PC-3 (cell line): ENCODE results near the gene PRKN. TPM values are rescaled to one million over a fixed set of nuclear protein-coding genes. Genes with fewer than 3 reads are reported as not detected.

Experiments
- ATAC-seq: fragments of 200-7000 bp; cut with Tn5 transposase; 2 replicates; pipeline ENCODE4 v1.9.1; 2020; ENCODE audit warnings: mild to moderate bottlenecking, moderate library complexity
- BruUV-seq: library from RNA; stranded (reverse); fragments of 400-500 nt; replicated peaks from 2 replicates; lab custom pipeline; 2021; lab: Mats Ljungman, UMichigan
- CTCF ChIA-PET: fragments of 300-600 bp; sonication (Branson Sonifier 250); formaldehyde crosslinking; loops from one replicate; lab custom pipeline; 2022; ENCODE audit warnings: antibody characterized with exemption; lab: Charles Lee
- POLR2A ChIA-PET: fragments of 300-600 bp; sonication (Branson Sonifier 250); formaldehyde crosslinking; loops from one replicate; lab custom pipeline; 2022; ENCODE audit warnings: antibody characterized with exemption; ENCODE audit not compliant: unreplicated experiment; lab: Charles Lee
- DNase-seq: peaks from one replicate; pipeline ENCODE4 v3.0.0-alpha.2; 2015
- H2AFZ ChIP-seq: fragments of 300-600 bp; sonication (generic); 2 replicates; pipeline ENCODE4 v1.6.0; 2016; ENCODE audit warnings: antibody characterized with exemption, low read length
- H3F3A ChIP-seq: fragments of 300-600 bp; sonication (generic); one replicate; pipeline ENCODE4 v1.6.0; 2017; ENCODE audit warnings: antibody characterized with exemption, low read length, control low read depth, mild to moderate bottlenecking; ENCODE audit not compliant: unreplicated experiment
- H3K27ac ChIP-seq: fragments of 300-600 bp; sonication (generic); 2 replicates; pipeline ENCODE4 v1.5.1; 2016; ENCODE audit warnings: mild to moderate bottlenecking, low read length
- H3K27me3 ChIP-seq: fragments of 300-600 bp; sonication (generic); 2 replicates; pipeline ENCODE4 v1.6.1; 2016; ENCODE audit warnings: low read length, mixed read lengths
- H3K36me3 ChIP-seq: fragments of 300-600 bp; sonication (generic); 2 replicates; pipeline ENCODE4 v1.6.1; 2016; ENCODE audit warnings: low read depth, mixed run types, low read length, mixed read lengths
- H3K4me1 ChIP-seq: fragments of 300-600 bp; sonication (generic); 2 replicates; pipeline ENCODE4 v1.5.1; 2016; ENCODE audit warnings: low read length; ENCODE audit not compliant: insufficient read depth
- H3K4me2 ChIP-seq: fragments of 300-600 bp; sonication (generic); 2 replicates; pipeline ENCODE4 v1.6.0; 2016; ENCODE audit warnings: low read length
- H3K4me3 ChIP-seq: fragments of 300-600 bp; sonication (generic); 2 replicates; pipeline ENCODE4 v1.5.1; 2016; ENCODE audit warnings: mild to moderate bottlenecking, low read length, mixed read lengths
- H3K79me2 ChIP-seq: fragments of 300-600 bp; sonication (generic); 2 replicates; pipeline ENCODE4 v1.6.1; 2017; ENCODE audit warnings: low read length, mixed read lengths
- H3K9ac ChIP-seq: fragments of 300-600 bp; sonication (generic); 2 replicates; pipeline ENCODE4 v1.6.0; 2016; ENCODE audit warnings: mild to moderate bottlenecking, low read length
- H3K9me2 ChIP-seq: fragments of 300-600 bp; sonication (generic); replicated peaks from 2 replicates; pipeline ENCODE4 v1.6.1; 2016; ENCODE audit warnings: mixed run types, low read length, mixed read lengths
- H3K9me3 ChIP-seq: fragments of 300-600 bp; sonication (generic); 2 replicates; pipeline ENCODE4 v1.6.1; 2016; ENCODE audit warnings: low read length, mixed read lengths
- H4K20me1 ChIP-seq: fragments of 300-600 bp; sonication (generic); 2 replicates; pipeline ENCODE4 v1.6.1; 2016; ENCODE audit warnings: low read length, mixed read lengths
- CTCF ChIP-seq: fragments of 300-600 bp; sonication (generic); conservative IDR thresholded peaks from 2 replicates; pipeline ENCODE4 v1.5.1; 2017; ENCODE audit warnings: antibody characterized with exemption, low read depth, mild to moderate bottlenecking, low read length
- EZH2 ChIP-seq: fragments of 300-600 bp; sonication (generic); IDR thresholded peaks from one replicate; pipeline ENCODE4 v1.6.1; 2017; ENCODE audit warnings: antibody characterized with exemption, mild to moderate bottlenecking, low read length; ENCODE audit not compliant: unreplicated experiment
- EZH2phosphoT487 ChIP-seq: fragments of 300-600 bp; sonication (generic); IDR thresholded peaks from 2 replicates; pipeline ENCODE4 v1.6.1; 2018; ENCODE audit warnings: mild to moderate bottlenecking, antibody characterized with exemption, low read length, borderline replicate concordance
- intact Hi-C: fragments of 100-400 bp; cut with micrococcal nuclease; formaldehyde crosslinking; loops from 2 replicates; pipeline ENCODE4 v1.9.0; 2023
- total RNA-seq: library from RNA; depleted of rRNA; stranded (reverse); fragments of >200 nt; gene quantifications from 2 replicates; pipeline ENCODE4 v1.2.3, GENCODE V29; 2014

The PRKN gene
- total RNA-seq, 1 experiment from 2014 or later: not detected

- no peaks in the 10 kb centered on the region for H3F3A ChIP-seq
- no peaks in the 10 kb centered on the region for H3K79me2 ChIP-seq
- intact Hi-C loops: no loop called here
- no peaks in the 10 kb centered on the region for H4K20me1 ChIP-seq
- ATAC-seq (no peak), DNase-seq (no peak)
- H3K9me2 ChIP-seq: no peaks in the 10 kb centered on the region
- H3K9ac ChIP-seq: no peak overlapping the region
- BruUV-seq: no TSS peak
- no peaks in the 10 kb centered on the region for H3K4me1 ChIP-seq
- no peak overlapping the region for H3K27ac ChIP-seq
- CTCF ChIA-PET: no interaction called here
- H3K4me3 ChIP-seq: no peak overlapping the region
- H3K9me3 ChIP-seq: no peaks in the 10 kb centered on the region
- no peak for TF ChIP-seq EZH2phosphoT487
- no peak for TF ChIP-seq EZH2
- TF ChIP-seq CTCF: no peak
- H3K4me2 ChIP-seq: no peak overlapping the region
- no peaks in the 10 kb centered on the region for H3K27me3 ChIP-seq
- no peaks in the 10 kb centered on the region for H3K36me3 ChIP-seq
- POLR2A ChIA-PET: no interaction called here
- H2AFZ ChIP-seq: no peak overlapping the region
Observed at GRCh38 chr6:162438980-162439379, 288.6 kb downstream of the PRKN start.

GRCh38 chr6:162435071-162435470 lies 292.5 kb downstream of the PRKN start:
- ChIA-PET CTCF (no interaction called here), POLR2A (no interaction called here)
- Histone ChIP-seq H3F3A (no peaks in the 10 kb centered on the region), H3K9me3 (no peaks in the 10 kb centered on the region), H2AFZ (no peak overlapping the region), H3K9ac (no peak overlapping the region), H4K20me1 (no peaks in the 10 kb centered on the region), H3K27me3 (no peaks in the 10 kb centered on the region), H3K36me3 (no peaks in the 10 kb centered on the region), H3K9me2 (no peaks in the 10 kb centered on the region), H3K4me1 (no peaks in the 10 kb centered on the region), H3K79me2 (no peaks in the 10 kb centered on the region), H3K4me3 (no peak overlapping the region), H3K4me2 (no peak overlapping the region), H3K27ac (no peak overlapping the region)
- BruUV-seq: no TSS peak
- TF ChIP-seq CTCF: no peak
- TF ChIP-seq EZH2: no peak
- TF ChIP-seq EZH2phosphoT487: no peak
- intact Hi-C loops: no loop called here
- ATAC-seq: no peak
- DNase-seq: no peak

GRCh38 chr6:162421004-162421403 lies 306.6 kb downstream of the PRKN start:
- Histone ChIP-seq H2AFZ (no peak overlapping the region), H4K20me1 (no peaks in the 10 kb centered on the region), H3K4me1 (no peaks in the 10 kb centered on the region), H3K9me2 (no peaks in the 10 kb centered on the region), H3K4me2 (no peak overlapping the region), H3K9ac (no peak overlapping the region), H3K4me3 (no peak overlapping the region), H3K27me3 (no peaks in the 10 kb centered on the region), H3K36me3 (no peaks in the 10 kb centered on the region), H3K9me3 (no peaks in the 10 kb centered on the region), H3K27ac (no peak overlapping the region), H3K79me2 (no peaks in the 10 kb centered on the region), H3F3A (no peaks in the 10 kb centered on the region)
- ChIA-PET CTCF (no interaction called here), POLR2A (no interaction called here)
- DNase-seq: no peak
- no peak for TF ChIP-seq EZH2phosphoT487
- no peak for TF ChIP-seq CTCF
- no peak for TF ChIP-seq EZH2
- intact Hi-C loops: no loop called here
- BruUV-seq: no TSS peak
- ATAC-seq: no peak
